GM12878 (cell line): ENCODE measurements around the gene BAZ2B. TPM values are rescaled to one million over a fixed set of nuclear protein-coding genes. Genes with fewer than 3 reads are reported as not detected.

Experiments
- ATAC-seq: fragments of 200-7000 bp; cut with Tn5 transposase; 3 replicates; pipeline ENCODE4 v1.9.1; 2020; ENCODE audit warnings: mild to moderate bottlenecking, moderate library complexity
- BruUV-seq: library from RNA; stranded (reverse); fragments of 400-500 nt; replicated peaks from 2 replicates; lab custom pipeline; 2021; lab: Mats Ljungman, UMichigan
- CTCF ChIA-PET: fragments of 300-600 bp; sonication (Branson Sonifier 250); formaldehyde crosslinking; extraction: SDS; loops from one replicate; lab custom pipeline; 2021; ENCODE audit warnings: inconsistent platforms; lab: Yijun Ruan, JAX
- POLR2A ChIA-PET: fragments of 350-600 bp; formaldehyde crosslinking; extraction: SDS; loops from one replicate; lab custom pipeline; 2021; ENCODE audit warnings: inconsistent platforms; lab: Charles Lee
- RAD21 ChIA-PET: fragments of 300-600 bp; sonication (Branson Sonifier 250); formaldehyde crosslinking; loops from one replicate; lab custom pipeline; 2023; ENCODE audit warnings: antibody characterized with exemption; ENCODE audit not compliant: unreplicated experiment; lab: Charles Lee
- SMC1A ChIA-PET: fragments of 300-600 bp; sonication (Branson Sonifier 250); formaldehyde crosslinking; loops from one replicate; lab custom pipeline; 2023; ENCODE audit not compliant: unreplicated experiment, uncharacterized antibody; lab: Charles Lee
- DNase-seq: peaks from one replicate; pipeline ENCODE4 v3.0.0-alpha.2; 2011; ENCODE audit warnings: low read depth, low spot score
- FAIRE-seq: peaks from 3 replicates; lab custom pipeline; 2011; peaks lifted over from hg19 to GRCh38; lab: Jason Lieb, UNC
- H2AFZ ChIP-seq: 2 replicates; pipeline ENCODE4 v1.6.0; 2011; ENCODE audit warnings: low read depth, low read length, control low read depth; ENCODE audit not compliant: control insufficient read depth
- H3K27ac ChIP-seq: 2 replicates; pipeline ENCODE4 v1.5.1; 2011; ENCODE audit warnings: control low read depth; ENCODE audit not compliant: control insufficient read depth, insufficient read depth
- H3K27me3 ChIP-seq, 2 experiments: replicated peaks in 1 of 2; 2 replicates each; pipeline versions ENCODE4 v1.6.0 to v1.6.1; 2011; ENCODE audit warnings: low read length in 1 of 2; ENCODE audit not compliant: control insufficient read depth in 2 of 2, insufficient read depth in 2 of 2
- H3K36me3 ChIP-seq, 2 experiments: 2 replicates each; pipeline ENCODE4 v1.5.1; 2011; ENCODE audit warnings: low read length in 1 of 2; ENCODE audit not compliant: control insufficient read depth in 2 of 2, insufficient read depth in 2 of 2
- H3K4me1 ChIP-seq: 2 replicates; pipeline ENCODE4 v1.6.1; 2011; ENCODE audit warnings: mild to moderate bottlenecking, low read length, moderate library complexity, mixed read lengths; ENCODE audit not compliant: control insufficient read depth, insufficient read depth
- H3K4me2 ChIP-seq: 2 replicates; pipeline ENCODE4 v1.6.0; 2011; ENCODE audit warnings: control low read depth; ENCODE audit not compliant: control insufficient read depth, insufficient read depth
- H3K4me3 ChIP-seq: fragments of 200-600 bp; sonication (generic); 2 replicates; pipeline ENCODE4 v1.5.1; 2016
- H3K79me2 ChIP-seq: 2 replicates; pipeline ENCODE4 v1.6.0; 2011; ENCODE audit warnings: low read length; ENCODE audit not compliant: control insufficient read depth, insufficient read depth
- H3K9ac ChIP-seq: 2 replicates; pipeline ENCODE4 v1.8.0; 2011; ENCODE audit warnings: low read length, control low read depth, mixed read lengths; ENCODE audit not compliant: control insufficient read depth, insufficient read depth
- H3K9me3 ChIP-seq: replicated peaks from 3 replicates; pipeline ENCODE4 v1.5.1; 2011; ENCODE audit warnings: mild to moderate bottlenecking, low read length; ENCODE audit not compliant: control insufficient read depth, insufficient read depth
- H4K20me1 ChIP-seq: 2 replicates; pipeline ENCODE4 v1.6.0; 2011; ENCODE audit not compliant: control insufficient read depth, insufficient read depth
- ATF2 ChIP-seq: IDR thresholded peaks from 2 replicates; pipeline ENCODE4 v1.6.1; 2012; ENCODE audit warnings: low read length, inconsistent platforms
- BHLHE40 ChIP-seq, 2 experiments: fragments of 450-650 bp in 1 of 2; IDR thresholded peaks; 2 replicates each; pipeline ENCODE4 v1.6.1; 2011 to 2017; ENCODE audit warnings: low read depth in 2 of 2, borderline replicate concordance in 1 of 2, improper control_type of control experiment in 1 of 2, low read length in 1 of 2, mild to moderate bottlenecking in 1 of 2
- CHD2 ChIP-seq: IDR thresholded peaks from 2 replicates; pipeline ENCODE4 v1.6.1; 2011; ENCODE audit warnings: low read depth, low read length, improper control_type of control experiment, borderline replicate concordance
- E4F1 ChIP-seq: fragments of 450-650 bp; IDR thresholded peaks from 2 replicates; pipeline ENCODE4 v1.6.1; 2018; ENCODE audit warnings: borderline replicate concordance, mild to moderate bottlenecking; ENCODE audit not compliant: partially characterized antibody
- EGR1 ChIP-seq, 2 experiments: IDR thresholded peaks; 1 replicate in 1 of 2; 2 replicates in 1 of 2; pipeline ENCODE4 v1.6.1; 2011 to 2012; ENCODE audit warnings: low read depth in 2 of 2, low read length in 2 of 2, borderline replicate concordance in 1 of 2, mild to moderate bottlenecking in 1 of 2, moderate library complexity in 1 of 2
- GABPA ChIP-seq: IDR thresholded peaks from 2 replicates; pipeline ENCODE4 v1.6.1; 2014; ENCODE audit warnings: antibody characterized with exemption, low read depth, mild to moderate bottlenecking, inconsistent platforms
- GATAD2B ChIP-seq: fragments of 450-650 bp; conservative IDR thresholded peaks from 2 replicates; pipeline ENCODE4 v1.6.1; 2017; ENCODE audit warnings: low read depth, mild to moderate bottlenecking, moderate library complexity
- HDGF ChIP-seq: fragments of 450-650 bp; IDR thresholded peaks from 2 replicates; pipeline ENCODE4 v1.6.1; 2016; ENCODE audit warnings: antibody characterized with exemption
- IKZF2 ChIP-seq, 2 experiments: fragments of 450-650 bp; IDR thresholded peaks; 2 replicates each; pipeline ENCODE4 v1.6.1; 2017; ENCODE audit warnings: mild to moderate bottlenecking in 2 of 2, moderate library complexity in 2 of 2
- KLF5 ChIP-seq: fragments of 450-650 bp; IDR thresholded peaks from 2 replicates; pipeline ENCODE4 v1.6.1; 2014; ENCODE audit warnings: mild to moderate bottlenecking; ENCODE audit not compliant: partially characterized antibody
- MLLT1 ChIP-seq: fragments of 450-650 bp; IDR thresholded peaks from 2 replicates; pipeline ENCODE4 v1.6.1; 2016; ENCODE audit warnings: mild to moderate bottlenecking
- NR2C1 ChIP-seq: fragments of 450-650 bp; IDR thresholded peaks from 2 replicates; pipeline ENCODE4 v1.6.1; 2017; ENCODE audit warnings: antibody characterized with exemption, mild to moderate bottlenecking, moderate library complexity
- NRF1 ChIP-seq: conservative IDR thresholded peaks from 2 replicates; pipeline ENCODE4 v1.6.1; 2011; ENCODE audit warnings: mild to moderate bottlenecking, low read depth, low read length, improper control_type of control experiment
- PML ChIP-seq: IDR thresholded peaks from 2 replicates; pipeline ENCODE4 v1.6.1; 2012; ENCODE audit warnings: low read length, inconsistent platforms
- POLR2A ChIP-seq: IDR thresholded peaks from 2 replicates; pipeline ENCODE4 v1.6.1; 2011; ENCODE audit warnings: low read depth, mild to moderate bottlenecking, low read length
- POLR2AphosphoS2 ChIP-seq: IDR thresholded peaks from 2 replicates; pipeline ENCODE4 v1.6.1; 2011; ENCODE audit warnings: low read depth, mild to moderate bottlenecking, low read length, improper control_type of control experiment, moderate library complexity
- SUPT20H ChIP-seq: IDR thresholded peaks from 2 replicates; pipeline ENCODE4 v1.6.1; 2011; ENCODE audit warnings: low read depth, mild to moderate bottlenecking, low read length, moderate library complexity, borderline replicate concordance; ENCODE audit not compliant: control insufficient read depth
- YY1 ChIP-seq: IDR thresholded peaks from 2 replicates; pipeline ENCODE4 v1.6.1; 2011; ENCODE audit warnings: low read depth, mild to moderate bottlenecking, low read length
- WGBS: methylation state at CpG from one replicate; pipeline ENCODE4 v1.1.6; 2016; ENCODE audit warnings: low lambda C conversion rate; ENCODE audit not compliant: insufficient replicate concordance, insufficient coverage; ENCODE audit errors: missing lambda C conversion rate; 5-methylcytosine and 5-hydroxymethylcytosine counted together
- in situ Hi-C: fragments of 300-500 bp; cut with MboI; formaldehyde crosslinking; loops from 9 replicates; pipeline ENCODE4 v1.14.3; 2018; ENCODE audit warnings: mixed read lengths
- intact Hi-C: fragments of 100-400 bp; cut with micrococcal nuclease; formaldehyde crosslinking; loops from one replicate; pipeline ENCODE4 v1.14.2; 2022; ENCODE audit not compliant: unreplicated experiment
- polyA plus RNA-seq, 11 experiments: library from polyadenylated mRNA; depleted of rRNA in 4 of 11; unstranded in 6 of 11; stranded (reverse) in 5 of 11; fragments of >200 nt; fragmentation: Nextera tagmentation in 4 of 11; fragmentation: Illumina TruSeq in 1 of 11; extraction: Ambion mirVana in 4 of 11; extraction: Trizol in 1 of 11; gene quantifications; 1 replicate in 1 of 11; 2 replicates in 10 of 11; pipeline versions ENCODE4 v1.2.1 to v1.2.3, GENCODE V29; 2011 to 2016; ENCODE audit warnings: inconsistent platforms in 2 of 11, missing spikeins in 2 of 11, low read depth in 1 of 11
- total RNA-seq, 4 experiments: library from RNA; depleted of rRNA in 3 of 4; stranded (reverse); fragments of >200 nt in 3 of 4; fragmentation: Illumina TruSeq in 1 of 4; extraction: Trizol in 1 of 4; gene quantifications; 2 replicates each; pipeline versions ENCODE4 v1.2.1 to v1.2.3, GENCODE V29; 2013 to 2021

Gene BAZ2B
- total and polyA plus RNA-seq, 10 of the 15 experiments (the other 5 are each of a cell fraction or from before 2014, with no cell fraction given) = 8.8 to 49.7 (median 24.7) TPM

GRCh38 chr2:159286709-159287441 lies 329.5 kb downstream of the BAZ2B start:
- Histone ChIP-seq H4K20me1 (no peaks in the 10 kb centered on the region), H2AFZ (peak overlapping the region; percentile 98), H3K9me3 (peaks cover 4% of the 10 kb centered on the region; the same call in 2 of the 3 replicates), H3K79me2 (peaks cover 10% of the 10 kb centered on the region), H3K36me3 (no peaks in the 10 kb centered on the region), H3K4me2 (peak overlapping the region; percentile 99), H3K27ac (peak overlapping the region; percentile 75), H3K9ac (peak overlapping the region; percentile 79), H3K27me3 (no peaks in the 10 kb centered on the region), H3K4me1 (peaks cover 11% of the 10 kb centered on the region), H3K4me3 (peak overlapping the region; percentile 86)
- ChIA-PET RAD21 (interaction anchor here (0.7 to 1.7 kb wide), 4 partner anchors 9 to 425 kb away, joined by 3 to 8 read pairs (median 3); partner anchors contain the start of gene MARCHF7), POLR2A (interaction anchor here (0.6 to 1.2 kb wide), 4 partner anchors 17 to 270 kb away, joined by 3 to 9 read pairs (median 4); no protein-coding TSS in a partner anchor), SMC1A (interaction anchor here (0.7 to 2.3 kb wide), 6 partner anchors 8 to 38 kb away, joined by 3 to 7 read pairs (median 3); no protein-coding TSS in a partner anchor), CTCF (interaction anchor here (1.0 to 1.3 kb wide), 5 partner anchors 9 to 444 kb away, joined by 3 read pairs; no protein-coding TSS in a partner anchor)
- intact Hi-C loops (loop anchor here (2.0 kb wide), 1 partner anchor 426 kb away; the partner anchor contains the start of gene MARCHF7), in situ Hi-C loops (no loop called here)
- WGBS = under 1% methylated on average over 32 of the region's 50 CpGs
- TSS peak; percentile 98 for BruUV-seq
- DNase-seq = peak; percentile 78
- ATAC-seq = peak; percentile 96
- FAIRE-seq = no peak
- 0 out of 2 replicates have a peak, but pooled peaks have one; percentile 9 for TF ChIP-seq CHD2
- TF ChIP-seq PML = peak; percentile 79; the same call in 1 of the 2 replicates
- no peak for TF ChIP-seq E4F1
- no peak for TF ChIP-seq NR2C1
- peak; percentile 59 for TF ChIP-seq MLLT1
- peak in 1 of 2 experiments; percentile 30; a peak in 2 of 4 replicates for TF ChIP-seq IKZF2 (IDR thresholded peaks at IDR 0.05)
- 0 out of 2 replicates have a peak, but pooled peaks have one; percentile 53 for TF ChIP-seq HDGF
- peak; percentile 77 for TF ChIP-seq POLR2A
- no peak for TF ChIP-seq BHLHE40 (IDR thresholded peaks at IDR 0.05; ENCODE audit: borderline replicate concordance in 1 of 2, low read depth in 2 of 2, low read length in 1 of 2)
- TF ChIP-seq POLR2AphosphoS2 = 0 out of 2 replicates have a peak, but pooled peaks have one; percentile 55
- TF ChIP-seq NRF1 = peak; percentile 55
- no peak for TF ChIP-seq KLF5
- 0 out of 2 replicates have a peak, but pooled peaks have one; percentile 4 for TF ChIP-seq GATAD2B
- no peak for TF ChIP-seq SUPT20H
- no peak for TF ChIP-seq EGR1 (IDR thresholded peaks at IDR 0.05; ENCODE audit: borderline replicate concordance in 1 of 2, low read depth in 2 of 2, low read length in 2 of 2)
- TF ChIP-seq YY1 = peak; percentile 6; the same call in 1 of the 2 replicates
- no peak for TF ChIP-seq ATF2
- no peak for TF ChIP-seq GABPA
